Right lobe of liver (tissue), 6 donors: Measurements from ENCODE around the gene FYCO1. TPM values are rescaled to one million over a fixed set of nuclear protein-coding genes. Genes with fewer than 3 reads are reported as not detected.

Experiments
- ATAC-seq, 4 donors: fragments of 200-7000 bp; cut with Tn5 transposase; one replicate each; pipeline ENCODE4 v1.9.1; 2020; ENCODE audit warnings: mild to moderate bottlenecking in 4 of 4, moderate library complexity in 4 of 4
- DNase-seq, 3 donors: peaks; one replicate each; pipeline ENCODE4 v3.0.0-alpha.2; 2020
- H3K27ac ChIP-seq, 3 donors: fragments of 200-600 bp; one replicate each; pipeline ENCODE4 v1.8.0; 2022
- H3K27me3 ChIP-seq, 2 donors: fragments of 200-600 bp; one replicate each; pipeline ENCODE4 v1.8.0; 2022
- H3K36me3 ChIP-seq, 4 donors: fragments of 200-600 bp; sonication (generic) in 1 of 4; one replicate each; pipeline versions ENCODE4 v1.5.1 to v1.8.0; 2017 to 2022; ENCODE audit warnings: control low read depth in 1 of 4
- H3K4me1 ChIP-seq, 4 donors: fragments of 200-600 bp; sonication (generic) in 1 of 4; one replicate each; pipeline versions ENCODE4 v1.5.1 to v1.8.0; 2017 to 2022; ENCODE audit warnings: control low read depth in 1 of 4
- H3K4me3 ChIP-seq, 3 donors: fragments of 200-600 bp; one replicate each; pipeline ENCODE4 v1.8.0; 2022
- H3K9me3 ChIP-seq, 4 donors: fragments of 200-600 bp; sonication (generic) in 1 of 4; one replicate each; pipeline versions ENCODE4 v1.5.1 to v1.8.0; 2017 to 2022; ENCODE audit warnings: control low read depth in 1 of 4
- CTCF ChIP-seq, 4 donors: fragments of 200-600 bp in 3 of 4; fragments of 450-650 bp in 1 of 4; IDR thresholded peaks; one replicate each; pipeline versions ENCODE4 v1.5.1 to v1.8.0; 2016 to 2022; ENCODE audit warnings: antibody characterized with exemption in 4 of 4, mild to moderate bottlenecking in 2 of 4
- POLR2A ChIP-seq: fragments of 450-650 bp; IDR thresholded peaks from one replicate; pipeline ENCODE4 v1.6.1; 2017; ENCODE audit warnings: antibody characterized with exemption, mild to moderate bottlenecking
- WGBS: methylation state at CpG from one replicate; pipeline ENCODE4 v1.1.6; 2018; ENCODE audit warnings: low coverage, low lambda C conversion rate; ENCODE audit not compliant: insufficient coverage; ENCODE audit errors: missing lambda C conversion rate; 5-methylcytosine and 5-hydroxymethylcytosine counted together
- intact Hi-C, 2 donors: fragments of 100-400 bp; cut with DNase I; formaldehyde crosslinking; loops; one replicate each; pipeline versions ENCODE4 v1.11.2 to v1.14.1; 2022
- total RNA-seq, 6 experiments: library from RNA; depleted of rRNA in 2 of 6; stranded (reverse); fragments of >200 nt in 2 of 6; fragmentation: NEBNext Ultra II Directional in 3 of 6; extraction: Animal tissue kit (Norgen Biotek cat#: 25700) in 3 of 6; gene quantifications; one replicate each; pipeline versions ENCODE4 v1.1.0 to v1.2.4, GENCODE V29; 2016 to 2023
- donor health status: DM: no; HTN: yes; CAD: no.
- donor health status: DM: no; HTN: no; CAD: no.
- donor health status: DM: no; HTN: no; CAD: no.
- donor health status: DM: no; HTN: yes; CAD: no.
- donor health status: DM: no; HTN: yes; CAD: no.

Gene FYCO1
- total RNA-seq, 6 experiments from 2014 or later, result 16.0 to 22.0 (median 21.0) TPM

GRCh38 chr3:45991341-45991740, 4.3 kb downstream of the FYCO1 start:
- Histone ChIP-seq H3K36me3 (no peaks in the 10 kb centered on the region), H3K4me3 (no peak overlapping the region), H3K9me3 (no peaks in the 10 kb centered on the region), H3K27me3 (no peaks in the 10 kb centered on the region), H3K4me1 (peaks cover 0 to 70% (median 34%) of the 10 kb centered on the region in 4 donors), H3K27ac (peak overlapping the region in 1 of 3 donors; percentile 12)
- intact Hi-C loops, result no loop called here
- no peak for DNase-seq
- TF ChIP-seq POLR2A (no peak), CTCF (IDR thresholded peaks at IDR 0.05) (no peak)
- WGBS, result 84% methylated on average over 6 of the region's 6 CpGs
- ATAC-seq, result no peak

- ATAC-seq (no peak), DNase-seq (no peak)
- intact Hi-C loops, result no loop called here
- Histone ChIP-seq H3K4me1 (peaks cover 0 to 82% (median 39%) of the 10 kb centered on the region in 4 donors), H3K27me3 (no peaks in the 10 kb centered on the region), H3K9me3 (no peaks in the 10 kb centered on the region), H3K27ac (no peak overlapping the region), H3K36me3 (no peaks in the 10 kb centered on the region), H3K4me3 (no peak overlapping the region)
- WGBS, result 33% methylated on average over 3 of the region's 3 CpGs
- no peak for TF ChIP-seq POLR2A
- no peak for TF ChIP-seq CTCF (IDR thresholded peaks at IDR 0.05)
Observed at GRCh38 chr3:45990181-45990580, 5.4 kb downstream of the FYCO1 start.

- ATAC-seq (no peak), DNase-seq (no peak)
- no peak for TF ChIP-seq CTCF (IDR thresholded peaks at IDR 0.05)
- no peak for TF ChIP-seq POLR2A
- WGBS, result 82% methylated on average over 1 of the region's 2 CpGs
- H3K4me3 ChIP-seq, result no peak overlapping the region
- H3K27me3 ChIP-seq, result no peaks in the 10 kb centered on the region
- H3K36me3 ChIP-seq, result peaks cover 0 to 4% (median 0%) of the 10 kb centered on the region in 4 donors
- H3K27ac ChIP-seq, result peak overlapping the region; percentile 26 to 96 (median 94)
- H3K9me3 ChIP-seq, result no peaks in the 10 kb centered on the region
- intact Hi-C loops, result no loop called here
- H3K4me1 ChIP-seq, result peaks cover 0 to 82% (median 41%) of the 10 kb centered on the region in 4 donors
Observed at GRCh38 chr3:45988804-45989203, 6.8 kb downstream of the FYCO1 start.

GRCh38 chr3:45988362-45988761, 7.3 kb downstream of the FYCO1 start:
- intact Hi-C loops, result no loop called here
- Histone ChIP-seq H3K27ac (peak overlapping the region; percentile 80 to 96 (median 94)), H3K4me3 (no peak overlapping the region), H3K27me3 (no peaks in the 10 kb centered on the region), H3K36me3 (peaks cover 0 to 9% (median 1%) of the 10 kb centered on the region in 4 donors), H3K9me3 (no peaks in the 10 kb centered on the region), H3K4me1 (peaks cover 0 to 78% (median 39%) of the 10 kb centered on the region in 4 donors)
- DNase-seq, result no peak
- WGBS, result 33% methylated on average over 4 of the region's 4 CpGs
- peak in 2 of 4 donors; percentile 4 to 8 for ATAC-seq
- TF ChIP-seq POLR2A, result no peak
- no peak for TF ChIP-seq CTCF (IDR thresholded peaks at IDR 0.05)
